Lower leg skin (tissue), 3 donors: ENCODE data around the gene HSD17B10.

Source experiments
- POLR2A ChIP-seq, 2 donors: fragments of 450-650 bp; IDR thresholded peaks; one replicate each; pipeline ENCODE4 v1.6.1; 2016 to 2017; ENCODE audit warnings: antibody characterized with exemption in 2 of 2, mild to moderate bottlenecking in 1 of 2, moderate library complexity in 1 of 2
- TF ChIP-seq, protein P1 (sequence below), 3 donors: fragments of 450-650 bp; IDR thresholded peaks; one replicate each; pipeline ENCODE4 v1.5.1; 2016; ENCODE audit warnings: antibody characterized with exemption in 3 of 3, mild to moderate bottlenecking in 3 of 3, moderate library complexity in 2 of 3

DNA sequence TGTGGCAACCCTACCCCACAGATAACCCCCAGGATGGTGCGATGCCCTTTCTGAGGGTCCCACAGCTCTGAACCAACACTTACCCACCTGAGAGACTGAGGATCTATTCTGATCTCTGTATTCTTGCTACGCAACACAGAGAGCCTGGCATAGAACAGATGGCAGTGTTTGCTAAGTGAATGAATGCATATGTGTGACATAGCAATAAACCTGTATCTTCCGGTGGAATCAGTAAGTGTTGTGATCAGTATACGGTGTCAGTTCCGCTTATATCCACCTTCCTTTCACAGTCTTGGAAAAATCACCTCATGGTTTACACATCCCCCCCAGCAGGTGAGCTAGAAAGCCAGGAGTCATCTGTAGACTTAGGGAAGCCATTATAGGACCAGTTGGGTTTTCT is 5.9 kb upstream of the HSD17B10 start:
- TF ChIP-seq POLR2A (IDR thresholded peaks at IDR 0.05) = no peak
- TF ChIP-seq, protein P1, sequence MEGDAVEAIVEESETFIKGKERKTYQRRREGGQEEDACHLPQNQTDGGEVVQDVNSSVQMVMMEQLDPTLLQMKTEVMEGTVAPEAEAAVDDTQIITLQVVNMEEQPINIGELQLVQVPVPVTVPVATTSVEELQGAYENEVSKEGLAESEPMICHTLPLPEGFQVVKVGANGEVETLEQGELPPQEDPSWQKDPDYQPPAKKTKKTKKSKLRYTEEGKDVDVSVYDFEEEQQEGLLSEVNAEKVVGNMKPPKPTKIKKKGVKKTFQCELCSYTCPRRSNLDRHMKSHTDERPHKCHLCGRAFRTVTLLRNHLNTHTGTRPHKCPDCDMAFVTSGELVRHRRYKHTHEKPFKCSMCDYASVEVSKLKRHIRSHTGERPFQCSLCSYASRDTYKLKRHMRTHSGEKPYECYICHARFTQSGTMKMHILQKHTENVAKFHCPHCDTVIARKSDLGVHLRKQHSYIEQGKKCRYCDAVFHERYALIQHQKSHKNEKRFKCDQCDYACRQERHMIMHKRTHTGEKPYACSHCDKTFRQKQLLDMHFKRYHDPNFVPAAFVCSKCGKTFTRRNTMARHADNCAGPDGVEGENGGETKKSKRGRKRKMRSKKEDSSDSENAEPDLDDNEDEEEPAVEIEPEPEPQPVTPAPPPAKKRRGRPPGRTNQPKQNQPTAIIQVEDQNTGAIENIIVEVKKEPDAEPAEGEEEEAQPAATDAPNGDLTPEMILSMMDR (IDR thresholded peaks at IDR 0.05) = no peak
